ENCODE measurements around the gene CADM1.

GRCh38 chr11:115303929-115304531, 200.2 kb downstream of the CADM1 start:
- TF ChIP-seq CTCF (IDR thresholded peaks at IDR 0.05), result no peak
- TF ChIP-seq POLR2A (IDR thresholded peaks at IDR 0.05), result no peak

Measured in stomach (tissue), 4 donors.